OCI-LY1 (cell line): Measurements from ENCODE around the gene MAPT.

ENCODE experiments used
- EZH2 ChIP-seq: fragments of 200-600 bp; sonication (generic), shearing (Covaris generic); IDR thresholded peaks from 2 replicates; pipeline ENCODE4 v1.8.0; 2017; ENCODE audit warnings: borderline replicate concordance, mixed run types, mild to moderate bottlenecking, antibody characterized with exemption, low read length, moderate library complexity, mixed read lengths
- TF ChIP-seq, protein P1 (sequence below): fragments of 200-600 bp; sonication (generic), shearing (Covaris generic); IDR thresholded peaks from 2 replicates; pipeline ENCODE4 v1.5.1; 2017; ENCODE audit warnings: mild to moderate bottlenecking, antibody characterized with exemption, low read length, moderate library complexity, mixed read lengths

DNA sequence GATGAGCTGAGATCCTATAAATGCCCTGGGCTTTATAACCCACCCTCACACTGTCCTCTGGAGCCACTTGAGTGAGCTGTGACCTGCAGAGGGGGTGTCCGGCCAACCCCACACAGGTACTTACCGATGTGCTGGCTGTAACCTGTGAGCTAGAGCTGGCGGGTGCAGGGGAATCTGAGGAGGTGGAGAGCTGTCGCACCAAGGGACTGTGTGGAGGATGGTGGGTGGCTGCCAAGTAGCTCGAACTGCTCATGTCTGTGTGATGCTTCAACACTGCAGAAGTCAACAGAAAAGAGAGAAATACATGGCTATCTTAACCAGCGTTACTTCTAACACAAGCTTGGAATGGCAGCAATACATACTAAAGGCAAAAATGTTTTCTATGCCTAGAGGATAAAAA lies 144.1 kb downstream of the MAPT start:
- TF ChIP-seq, protein P1, sequence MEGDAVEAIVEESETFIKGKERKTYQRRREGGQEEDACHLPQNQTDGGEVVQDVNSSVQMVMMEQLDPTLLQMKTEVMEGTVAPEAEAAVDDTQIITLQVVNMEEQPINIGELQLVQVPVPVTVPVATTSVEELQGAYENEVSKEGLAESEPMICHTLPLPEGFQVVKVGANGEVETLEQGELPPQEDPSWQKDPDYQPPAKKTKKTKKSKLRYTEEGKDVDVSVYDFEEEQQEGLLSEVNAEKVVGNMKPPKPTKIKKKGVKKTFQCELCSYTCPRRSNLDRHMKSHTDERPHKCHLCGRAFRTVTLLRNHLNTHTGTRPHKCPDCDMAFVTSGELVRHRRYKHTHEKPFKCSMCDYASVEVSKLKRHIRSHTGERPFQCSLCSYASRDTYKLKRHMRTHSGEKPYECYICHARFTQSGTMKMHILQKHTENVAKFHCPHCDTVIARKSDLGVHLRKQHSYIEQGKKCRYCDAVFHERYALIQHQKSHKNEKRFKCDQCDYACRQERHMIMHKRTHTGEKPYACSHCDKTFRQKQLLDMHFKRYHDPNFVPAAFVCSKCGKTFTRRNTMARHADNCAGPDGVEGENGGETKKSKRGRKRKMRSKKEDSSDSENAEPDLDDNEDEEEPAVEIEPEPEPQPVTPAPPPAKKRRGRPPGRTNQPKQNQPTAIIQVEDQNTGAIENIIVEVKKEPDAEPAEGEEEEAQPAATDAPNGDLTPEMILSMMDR = no peak
- TF ChIP-seq EZH2 = no peak
